ENCODE data around the gene KLRD1. TPM values are rescaled to one million over a fixed set of nuclear protein-coding genes. Genes with fewer than 3 reads are reported as not detected.

Gene KLRD1, protein sequence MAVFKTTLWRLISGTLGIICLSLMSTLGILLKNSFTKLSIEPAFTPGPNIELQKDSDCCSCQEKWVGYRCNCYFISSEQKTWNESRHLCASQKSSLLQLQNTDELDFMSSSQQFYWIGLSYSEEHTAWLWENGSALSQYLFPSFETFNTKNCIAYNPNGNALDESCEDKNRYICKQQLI
- total RNA-seq, result 1 to 10 TPM in 3 of 4 donors, under 1 TPM in 1; 0.20 to 8.6 (median 2.6) TPM

DNA sequence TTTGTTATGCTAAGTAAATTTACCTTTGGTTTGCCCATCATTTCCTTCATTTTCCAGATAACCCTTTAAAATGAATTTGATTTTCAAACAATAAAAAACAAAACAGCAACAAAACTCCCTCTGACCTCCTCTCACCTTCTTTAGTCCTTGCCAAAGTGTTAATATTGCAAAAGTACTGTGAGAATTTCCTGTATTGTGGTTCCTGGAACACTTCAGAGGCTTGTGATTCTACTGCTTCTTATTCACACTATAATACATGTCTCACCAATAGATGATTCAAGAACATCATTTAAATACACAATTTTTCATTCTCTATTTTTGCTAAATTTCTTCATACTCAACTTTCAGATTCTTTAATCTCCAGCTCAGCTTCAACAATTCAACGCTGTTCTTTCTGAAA lies at the start of gene KLRD1:
TSS of gene KLRD1 (plus strand) at position 241 of the 400 bp plus-strand sequence. CDS start 208 bp downstream, outside the sequence.
- no peak for DNase-seq
- no peak within 1 kb of the TSS for H3K4me3 ChIP-seq
- H3K27ac ChIP-seq, result no peak within 1 kb of the TSS
- in situ Hi-C loops (cut with MboI; ENCODE audit: low pct_ligation_motif_present in 1 of 4, low pct_unique_long_range_greater_than_20kb in 1 of 4, low sequenced_read_pairs in 3 of 4) (loop anchor here in 1 of 4 donors (25.0 kb wide), 1 partner anchor 255 kb away; no protein-coding TSS in a partner anchor), intact Hi-C loops (cut with DNase I; ENCODE audit: low total_unique reads) (no loop called here)
- H3K27me3 ChIP-seq, result no peaks in the 10 kb centered on the region
- H3K4me1 ChIP-seq, result no peaks in the 10 kb centered on the region
- H3K36me3 ChIP-seq, result no peaks in the 10 kb centered on the region
- TF ChIP-seq POLR2AphosphoS5 (IDR thresholded peaks at IDR 0.05) (no peak), POLR2A (IDR thresholded peaks at IDR 0.05) (no peak), EP300 (IDR thresholded peaks at IDR 0.05; ENCODE audit: low read depth) (no peak)
- TF ChIP-seq, protein P1, sequence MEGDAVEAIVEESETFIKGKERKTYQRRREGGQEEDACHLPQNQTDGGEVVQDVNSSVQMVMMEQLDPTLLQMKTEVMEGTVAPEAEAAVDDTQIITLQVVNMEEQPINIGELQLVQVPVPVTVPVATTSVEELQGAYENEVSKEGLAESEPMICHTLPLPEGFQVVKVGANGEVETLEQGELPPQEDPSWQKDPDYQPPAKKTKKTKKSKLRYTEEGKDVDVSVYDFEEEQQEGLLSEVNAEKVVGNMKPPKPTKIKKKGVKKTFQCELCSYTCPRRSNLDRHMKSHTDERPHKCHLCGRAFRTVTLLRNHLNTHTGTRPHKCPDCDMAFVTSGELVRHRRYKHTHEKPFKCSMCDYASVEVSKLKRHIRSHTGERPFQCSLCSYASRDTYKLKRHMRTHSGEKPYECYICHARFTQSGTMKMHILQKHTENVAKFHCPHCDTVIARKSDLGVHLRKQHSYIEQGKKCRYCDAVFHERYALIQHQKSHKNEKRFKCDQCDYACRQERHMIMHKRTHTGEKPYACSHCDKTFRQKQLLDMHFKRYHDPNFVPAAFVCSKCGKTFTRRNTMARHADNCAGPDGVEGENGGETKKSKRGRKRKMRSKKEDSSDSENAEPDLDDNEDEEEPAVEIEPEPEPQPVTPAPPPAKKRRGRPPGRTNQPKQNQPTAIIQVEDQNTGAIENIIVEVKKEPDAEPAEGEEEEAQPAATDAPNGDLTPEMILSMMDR (IDR thresholded peaks at IDR 0.05), result no peak
- WGBS, 2 donors (ENCODE audit: low coverage in 1 of 2), result 91 to 92% methylated on average over 1 of the region's 1 CpG
- H3K9me3 ChIP-seq, result no peaks in the 10 kb centered on the region

DNA sequence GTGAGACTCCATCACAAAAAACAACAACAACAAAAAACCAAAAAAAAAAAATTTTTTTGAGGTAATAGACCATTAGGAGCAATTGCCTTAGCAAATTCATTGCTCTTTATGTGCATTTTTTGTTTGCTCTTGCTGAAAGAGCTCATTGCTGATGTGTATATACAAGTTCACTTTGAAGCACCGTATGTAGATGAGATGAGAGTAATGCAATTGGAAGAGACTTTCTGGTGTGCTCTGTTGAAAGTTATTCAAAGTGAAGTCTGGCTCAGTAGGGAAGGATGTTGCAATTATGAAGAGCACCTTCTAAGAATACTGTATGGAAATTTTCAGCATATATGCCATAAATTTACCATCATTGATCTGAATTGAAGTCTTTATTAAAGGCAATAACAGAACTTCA lies 46.7 kb upstream of the KLRD1 start:
- Histone ChIP-seq H3K27me3 (no peaks in the 10 kb centered on the region), H3K9me3 (peaks cover 0 to under 1% of the 10 kb centered on the region in 2 donors), H3K4me1 (no peaks in the 10 kb centered on the region), H3K27ac (no peak overlapping the region), H3K36me3 (no peaks in the 10 kb centered on the region), H3K4me3 (no peak overlapping the region)
- 0% methylated on average over 1 of the region's 1 CpG for WGBS, 2 donors (ENCODE audit: low coverage in 1 of 2)
- in situ Hi-C loops (cut with MboI; ENCODE audit: low pct_ligation_motif_present in 1 of 4, low pct_unique_long_range_greater_than_20kb in 1 of 4, low sequenced_read_pairs in 3 of 4), result no loop called here
- DNase-seq, result no peak
- intact Hi-C loops (cut with DNase I; ENCODE audit: low total_unique reads), result no loop called here
- TF ChIP-seq EP300 (IDR thresholded peaks at IDR 0.05; ENCODE audit: low read depth), result no peak
- no peak for TF ChIP-seq POLR2AphosphoS5 (IDR thresholded peaks at IDR 0.05)
- no peak for TF ChIP-seq POLR2A (IDR thresholded peaks at IDR 0.05)
- TF ChIP-seq, protein P1 (IDR thresholded peaks at IDR 0.05), result no peak

DNA sequence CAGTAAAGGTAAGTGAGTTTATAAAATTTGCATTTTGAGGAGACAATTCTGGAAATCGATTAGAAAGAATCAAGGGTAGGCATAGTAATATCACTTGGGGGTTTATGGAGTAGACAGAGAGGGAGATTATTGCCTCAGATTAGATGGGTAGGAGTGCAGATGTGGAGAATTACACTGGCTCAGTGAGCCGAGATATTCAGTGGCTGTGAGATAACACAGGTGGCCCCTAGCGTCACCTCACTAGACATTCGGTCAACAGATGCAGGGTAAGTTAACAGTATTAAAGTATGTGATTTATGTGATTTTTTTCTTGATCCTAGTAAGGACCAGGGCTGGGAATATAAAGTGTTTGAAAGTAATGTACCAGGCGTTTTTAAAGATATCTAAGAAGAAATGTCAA lies 39.6 kb upstream of the KLRD1 start:
- intact Hi-C loops (cut with DNase I; ENCODE audit: low total_unique reads) (no loop called here), in situ Hi-C loops (cut with MboI; ENCODE audit: low pct_ligation_motif_present in 1 of 4, low pct_unique_long_range_greater_than_20kb in 1 of 4, low sequenced_read_pairs in 3 of 4) (no loop called here)
- 50 to 67% methylated on average over 3 to 5 of the region's 5 CpGs for whole genome bisulfite sequencing, 2 donors (ENCODE audit: low coverage in 1 of 2)
- TF ChIP-seq POLR2A (IDR thresholded peaks at IDR 0.05), result no peak
- TF ChIP-seq, protein P1 (IDR thresholded peaks at IDR 0.05), result no peak
- TF ChIP-seq EP300 (IDR thresholded peaks at IDR 0.05; ENCODE audit: low read depth), result no peak
- no peak for TF ChIP-seq POLR2AphosphoS5 (IDR thresholded peaks at IDR 0.05)
- H3K36me3 ChIP-seq, result no peaks in the 10 kb centered on the region
- H3K4me1 ChIP-seq, result no peaks in the 10 kb centered on the region
- H3K27ac ChIP-seq, result no peak overlapping the region
- no peaks in the 10 kb centered on the region for H3K9me3 ChIP-seq
- H3K27me3 ChIP-seq, result no peaks in the 10 kb centered on the region
- H3K4me3 ChIP-seq, result no peak overlapping the region
- no peak for DNase-seq

DNA sequence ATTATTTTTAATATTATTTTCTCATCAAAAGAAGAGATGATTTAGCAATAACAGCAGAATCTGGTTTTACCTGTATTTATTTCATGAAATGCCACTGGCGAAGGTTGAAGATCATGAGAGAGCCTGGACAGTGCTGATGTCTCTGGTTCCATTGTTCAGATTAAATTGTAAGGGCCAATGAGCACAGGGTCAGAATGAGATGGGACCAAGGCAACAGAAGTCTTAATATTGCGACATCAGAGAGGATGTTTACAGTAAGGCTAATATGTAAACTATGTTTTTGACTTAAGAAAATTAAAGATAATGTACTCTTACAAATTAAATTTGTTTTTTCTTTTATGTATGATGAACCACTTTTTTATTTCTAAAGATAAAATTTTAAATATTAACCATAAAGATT lies 35.2 kb upstream of the KLRD1 start:
- DNase-seq, result no peak
- Histone ChIP-seq H3K36me3 (no peaks in the 10 kb centered on the region), H3K27ac (no peak overlapping the region), H3K4me1 (no peaks in the 10 kb centered on the region), H3K4me3 (no peak overlapping the region), H3K27me3 (no peaks in the 10 kb centered on the region), H3K9me3 (no peaks in the 10 kb centered on the region)
- TF ChIP-seq POLR2A (IDR thresholded peaks at IDR 0.05) (no peak), POLR2AphosphoS5 (IDR thresholded peaks at IDR 0.05) (no peak), EP300 (IDR thresholded peaks at IDR 0.05; ENCODE audit: low read depth) (no peak)
- TF ChIP-seq, protein P1 (IDR thresholded peaks at IDR 0.05), result no peak
- WGBS, 2 donors (ENCODE audit: low coverage in 1 of 2), result 78 to 86% methylated on average over 2 of the region's 2 CpGs
- in situ Hi-C loops (cut with MboI; ENCODE audit: low pct_ligation_motif_present in 1 of 4, low pct_unique_long_range_greater_than_20kb in 1 of 4, low sequenced_read_pairs in 3 of 4) (no loop called here), intact Hi-C loops (cut with DNase I; ENCODE audit: low total_unique reads) (no loop called here)

All from transverse colon (tissue), 4 donors.